22Rv1 (cell line): Measurements from ENCODE around the gene SPC25.

Source experiments
- CTCF ChIP-seq: fragments of 450-650 bp; IDR thresholded peaks from 2 replicates; pipeline ENCODE4 v1.5.1; 2017; ENCODE audit warnings: mild to moderate bottlenecking
- ZFX ChIP-seq: fragments of 450-650 bp; IDR thresholded peaks from 2 replicates; pipeline ENCODE4 v1.6.1; 2017; ENCODE audit warnings: antibody characterized with exemption, borderline replicate concordance

GRCh38 chr2:168916331-168916675 is 26.1 kb upstream of the SPC25 start:
- TF ChIP-seq CTCF (no peak), ZFX (no peak)
